Posterior vena cava (tissue), 2 donors: ENCODE data around the gene TMEM38B. TPM values are rescaled to one million over a fixed set of nuclear protein-coding genes. Genes with fewer than 3 reads are reported as not detected.
A peak's percentile ranks its signal among the peaks of the same experiment; 100 is the strongest.

Experiments
- DNase-seq: peaks from one replicate; pipeline ENCODE4 v3.0.0-alpha.2; 2020; ENCODE audit warnings: low spot score
- intact Hi-C, 2 donors: fragments of 100-400 bp; cut with DNase I; formaldehyde crosslinking; loops; one replicate each; pipeline versions ENCODE4 v1.14.1 to v1.14.2; 2022 to 2023
- long read RNA-seq, 2 donors: library from polyadenylated mRNA; unstranded; transcript quantifications; one replicate each; pipeline ENCODE4 v2.0.0, GENCODE V29; 2020 to 2021
- total RNA-seq, 2 donors: library from RNA; stranded (reverse); fragmentation: NEBNext Ultra II Directional; extraction: Animal tissue kit (Norgen Biotek cat#: 25700); gene quantifications; one replicate each; pipeline ENCODE4 v1.2.1, GENCODE V29; 2021
- donor health status: DM: yes; HTN: yes; CAD: no.
- donor health status: DM: yes; HTN: yes; CAD: no.

TMEM38B gene
- 10 to 100 TPM; 11.3 to 16.9 TPM for total RNA-seq
- long read RNA-seq, donor 1, transcript TMEM38B-202 (6 exons, 3,525 nt) = major isoform, 9 of 13 reads
- long read RNA-seq, donor 1, partial matches to known transcripts = 2 of 13 reads
- long read RNA-seq, donor 1, other reads (novel, unspliced or antisense) = 2 of 13 reads
- long read RNA-seq, donor 2, transcript TMEM38B-202 (6 exons, 3,525 nt) = major isoform, 19 of 23 reads
- long read RNA-seq, donor 2, partial matches to known transcripts = 1 of 23 reads
- long read RNA-seq, donor 2, other reads (novel, unspliced or antisense) = 3 of 23 reads

- peak; percentile 90 for DNase-seq
- intact Hi-C loops = no loop called here
Observed at GRCh38 chr9:105694190-105694847, at the start of gene TMEM38B. Gene TMEM38B (plus strand): TSS chr9:105694541. CDS start chr9:105694661, 120 bp downstream.

GRCh38 chr9:105646879-105647594 lies 47.3 kb upstream of the TMEM38B start:
- DNase-seq = no peak
- intact Hi-C loops = no loop called here

- intact Hi-C loops = loop anchor here in 1 of 2 donors (1.0 kb wide), 1 partner anchor 61 kb away; no protein-coding TSS in a partner anchor
- no peak for DNase-seq
Observed at GRCh38 chr9:105647595-105648349, 46.6 kb upstream of the TMEM38B start.

- intact Hi-C loops = no loop called here
- no peak for DNase-seq
Observed at GRCh38 chr9:105651806-105652205, 42.5 kb upstream of the TMEM38B start.

- intact Hi-C loops = no loop called here
- no peak for DNase-seq
Observed at GRCh38 chr9:105656131-105656921, 38.0 kb upstream of the TMEM38B start.

- intact Hi-C loops = no loop called here
- DNase-seq = no peak
Observed at GRCh38 chr9:105658351-105658750, 36.0 kb upstream of the TMEM38B start.

GRCh38 chr9:105661011-105661410 lies 33.3 kb upstream of the TMEM38B start:
- no peak for DNase-seq
- intact Hi-C loops = no loop called here

- intact Hi-C loops = no loop called here
- no peak for DNase-seq
Observed at GRCh38 chr9:105662184-105663104, 31.9 kb upstream of the TMEM38B start, which contains the start of gene TAL2. Gene TAL2 (plus strand): TSS chr9:105662457. CDS start chr9:105662497, 40 bp downstream.

- no peak for DNase-seq
- intact Hi-C loops = no loop called here
Observed at GRCh38 chr9:105663914-105664313, 30.4 kb upstream of the TMEM38B start.

GRCh38 chr9:105667867-105668266 lies 26.5 kb upstream of the TMEM38B start:
- intact Hi-C loops = no loop called here
- no peak for DNase-seq

- intact Hi-C loops = no loop called here
Observed at GRCh38 chr9:105670315-105670714, 24.0 kb upstream of the TMEM38B start.

GRCh38 chr9:105670775-105671174 lies 23.6 kb upstream of the TMEM38B start:
- intact Hi-C loops = no loop called here
- DNase-seq = no peak

More at GRCh38 chr9:105670315-105670714, 24.0 kb upstream of the TMEM38B start:
- DNase-seq = no peak

GRCh38 chr9:105672711-105673234 lies 21.6 kb upstream of the TMEM38B start:
- DNase-seq = no peak
- intact Hi-C loops = no loop called here

- no peak for DNase-seq
- intact Hi-C loops = no loop called here
Observed at GRCh38 chr9:105673850-105674387, 20.4 kb upstream of the TMEM38B start.

GRCh38 chr9:105676351-105676923 lies 17.9 kb upstream of the TMEM38B start:
- no peak for DNase-seq
- intact Hi-C loops = no loop called here

GRCh38 chr9:105678163-105678562 lies 16.2 kb upstream of the TMEM38B start:
- DNase-seq = no peak
- intact Hi-C loops = no loop called here

- DNase-seq = no peak
- intact Hi-C loops = no loop called here
Observed at GRCh38 chr9:105678781-105679180, 15.6 kb upstream of the TMEM38B start.
